ENCODE results near the gene EPS15.

EPS15 gene

GRCh38 chr1:51344602-51345299, 174.3 kb downstream of the EPS15 start:
- TF ChIP-seq CTCF (IDR thresholded peaks at IDR 0.05; ENCODE audit: insufficient read depth, low read length, missing control alignments) = no peak
- CTCF ChIA-PET = interaction anchor here (1.2 to 1.5 kb wide), 3 partner anchors 8 to 190 kb away, joined by 4 to 5 read pairs (median 4); no protein-coding TSS in a partner anchor
- H3K4me3 ChIP-seq (ENCODE audit: low read depth, low read length) = no peak overlapping the region; the same call in 1 of the 2 replicates

GRCh38 chr1:51344276-51344601, 174.8 kb downstream of the EPS15 start:
- no peak overlapping the region for H3K4me3 ChIP-seq (ENCODE audit: low read depth, low read length)
- no peak for DNase-seq (ENCODE audit: low read depth, low spot score)
- no peak for TF ChIP-seq CTCF (IDR thresholded peaks at IDR 0.05; ENCODE audit: insufficient read depth, low read length, missing control alignments)
- ChIA-PET POLR2A (no interaction called here), CTCF (interaction anchor here (1.3 to 1.5 kb wide), 2 partner anchors 13 to 191 kb away, joined by 4 to 5 read pairs; no protein-coding TSS in a partner anchor)

More at GRCh38 chr1:51344602-51345299, 174.3 kb downstream of the EPS15 start:
- no peak for DNase-seq (ENCODE audit: low read depth, low spot score)
- POLR2A ChIA-PET = no interaction called here

- no peak for DNase-seq (ENCODE audit: low read depth, low spot score)
- H3K4me3 ChIP-seq (ENCODE audit: low read depth, low read length) = no peak overlapping the region
- TF ChIP-seq CTCF (IDR thresholded peaks at IDR 0.05; ENCODE audit: insufficient read depth, low read length, missing control alignments) = no peak
- POLR2A ChIA-PET = no interaction called here
- CTCF ChIA-PET = interaction anchor here (1.3 to 1.5 kb wide), 2 partner anchors 12 to 191 kb away, joined by 4 to 5 read pairs; no protein-coding TSS in a partner anchor
These were observed 175.4 kb downstream of the EPS15 start for GRCh38 chr1:51343624-51344023.

- ChIA-PET POLR2A (no interaction called here), CTCF (no interaction called here)
- no peak for DNase-seq (ENCODE audit: low read depth, low spot score)
- H3K4me3 ChIP-seq (ENCODE audit: low read depth, low read length) = no peak overlapping the region
- no peak for TF ChIP-seq CTCF (IDR thresholded peaks at IDR 0.05; ENCODE audit: insufficient read depth, low read length, missing control alignments)
These were observed 176.4 kb downstream of the EPS15 start for GRCh38 chr1:51342591-51343206.

GRCh38 chr1:51341876-51342496, 177.1 kb downstream of the EPS15 start:
- TF ChIP-seq CTCF (IDR thresholded peaks at IDR 0.05; ENCODE audit: insufficient read depth, low read length, missing control alignments) = no peak
- ChIA-PET POLR2A (no interaction called here), CTCF (no interaction called here)
- no peak overlapping the region for H3K4me3 ChIP-seq (ENCODE audit: low read depth, low read length)
- no peak for DNase-seq (ENCODE audit: low read depth, low spot score)

GRCh38 chr1:51340380-51340779, 178.7 kb downstream of the EPS15 start:
- H3K4me3 ChIP-seq (ENCODE audit: low read depth, low read length) = no peak overlapping the region
- POLR2A ChIA-PET = interaction anchor here (0.7 kb wide), 1 partner anchor 180 kb away, joined by 3 read pairs; no protein-coding TSS in a partner anchor

More at GRCh38 chr1:51340380-51340779, 178.7 kb downstream of the EPS15 start:
- no peak for DNase-seq (ENCODE audit: low read depth, low spot score)
- no peak for TF ChIP-seq CTCF (IDR thresholded peaks at IDR 0.05; ENCODE audit: insufficient read depth, low read length, missing control alignments)
- CTCF ChIA-PET = no interaction called here
